IMR-90 (cell line): ENCODE measurements around the gene ATRNL1. TPM values are rescaled to one million over a fixed set of nuclear protein-coding genes. Genes with fewer than 3 reads are reported as not detected.

Experiments
- ATAC-seq: fragments of 200-7000 bp; cut with Tn5 transposase; 2 replicates; pipeline ENCODE4 v1.9.1; 2020; ENCODE audit warnings: low read depth, mild to moderate bottlenecking, moderate library complexity
- BruUV-seq: library from RNA; stranded (reverse); fragments of 400-500 nt; replicated peaks from 2 replicates; lab custom pipeline; 2021; lab: Mats Ljungman, UMichigan
- CTCF ChIA-PET: fragments of 300-600 bp; formaldehyde crosslinking; extraction: SDS; loops from one replicate; lab custom pipeline; 2021; ENCODE audit warnings: antibody characterized with exemption; lab: Yijun Ruan, JAX
- POLR2A ChIA-PET: fragments of 300-600 bp; sonication (Branson Sonifier 250); formaldehyde crosslinking; loops from one replicate; lab custom pipeline; 2022; ENCODE audit warnings: antibody characterized with exemption; ENCODE audit not compliant: unreplicated experiment; lab: Charles Lee
- DNase-seq: peaks from one replicate; pipeline ENCODE4 v3.0.0; 2013
- H2AFZ ChIP-seq: replicated peaks from 2 replicates; pipeline ENCODE3; 2013; ENCODE audit warnings: low read length, mild to moderate bottlenecking; ENCODE audit not compliant: poor library complexity
- H2AK5ac ChIP-seq: 2 replicates; pipeline ENCODE4 v1.6.1; 2013; ENCODE audit warnings: low read depth, low read length, inconsistent platforms
- H2AK9ac ChIP-seq: replicated peaks from 2 replicates; pipeline ENCODE3; 2013; ENCODE audit warnings: mild to moderate bottlenecking, low read depth, low read length, moderate library complexity; ENCODE audit not compliant: poor library complexity
- H2BK120ac ChIP-seq: 2 replicates; pipeline ENCODE4 v1.6.1; 2013; ENCODE audit warnings: low read depth, low read length, inconsistent platforms
- H2BK15ac ChIP-seq: 3 replicates; pipeline ENCODE4 v1.6.1; 2013; ENCODE audit warnings: low read depth, low read length, inconsistent platforms
- H2BK20ac ChIP-seq: 2 replicates; pipeline ENCODE4 v1.6.1; 2013; ENCODE audit warnings: low read depth, mild to moderate bottlenecking, inconsistent platforms, low read length, moderate library complexity
- H2BK5ac ChIP-seq: 2 replicates; pipeline ENCODE4 v1.6.1; 2013; ENCODE audit warnings: mild to moderate bottlenecking, low read depth, low read length, inconsistent platforms; ENCODE audit not compliant: poor library complexity, severe bottlenecking
- H3K14ac ChIP-seq: replicated peaks from 2 replicates; pipeline ENCODE4 v1.6.1; 2013; ENCODE audit warnings: low read depth, low read length, inconsistent platforms
- H3K18ac ChIP-seq: 2 replicates; pipeline ENCODE4 v1.6.1; 2013; ENCODE audit warnings: low read depth, low read length, control low read depth
- H3K23ac ChIP-seq: 2 replicates; pipeline ENCODE4 v1.6.1; 2013; ENCODE audit warnings: low read depth, low read length, inconsistent platforms
- H3K27ac ChIP-seq: 2 replicates; pipeline ENCODE4 v1.5.1; 2013; ENCODE audit warnings: mild to moderate bottlenecking, control low read depth, low read length; ENCODE audit not compliant: insufficient read depth
- H3K27me3 ChIP-seq: 2 replicates; pipeline ENCODE4 v1.6.1; 2013; ENCODE audit warnings: low read length; ENCODE audit not compliant: control insufficient read depth, insufficient read depth
- H3K36me3 ChIP-seq: 2 replicates; pipeline ENCODE4 v1.6.1; 2013; ENCODE audit warnings: low read length, mixed read lengths; ENCODE audit not compliant: control insufficient read depth, insufficient read depth
- H3K4ac ChIP-seq: 2 replicates; pipeline ENCODE4 v1.6.1; 2013; ENCODE audit warnings: low read depth, low read length, inconsistent platforms
- H3K4me1 ChIP-seq: 2 replicates; pipeline ENCODE4 v1.6.1; 2013; ENCODE audit warnings: low read length, mixed read lengths; ENCODE audit not compliant: control insufficient read depth, insufficient read depth
- H3K4me2 ChIP-seq: 2 replicates; pipeline ENCODE4 v1.6.1; 2013; ENCODE audit warnings: low read depth, mild to moderate bottlenecking, control low read depth, low read length, moderate library complexity
- H3K4me3 ChIP-seq: 2 replicates; pipeline ENCODE4 v1.5.1; 2013; ENCODE audit warnings: low read depth, mild to moderate bottlenecking, control low read depth, low read length, moderate library complexity; ENCODE audit not compliant: insufficient read depth
- H3K56ac ChIP-seq: 2 replicates; pipeline ENCODE4 v1.6.1; 2013; ENCODE audit warnings: low read length, inconsistent platforms; ENCODE audit not compliant: insufficient read depth; ENCODE audit errors: extremely low read depth
- H3K79me1 ChIP-seq, 2 experiments: 2 replicates each; pipeline ENCODE4 v1.6.1; 2013; ENCODE audit warnings: low read length in 2 of 2, inconsistent platforms in 1 of 2, low read depth in 1 of 2
- H3K9ac ChIP-seq: 2 replicates; pipeline ENCODE4 v1.6.1; 2013; ENCODE audit warnings: low read depth, low read length, control low read depth
- H3K9me1 ChIP-seq: 2 replicates; pipeline ENCODE4 v1.6.1; 2013; ENCODE audit warnings: low read length, inconsistent platforms; ENCODE audit not compliant: insufficient read depth
- H3K9me3 ChIP-seq: 2 replicates; pipeline ENCODE4 v1.6.1; 2013; ENCODE audit warnings: low read length; ENCODE audit not compliant: control insufficient read depth, insufficient read depth
- H4K20me1 ChIP-seq: 2 replicates; pipeline ENCODE4 v1.6.1; 2013; ENCODE audit warnings: low read length, inconsistent platforms; ENCODE audit not compliant: insufficient read depth
- H4K5ac ChIP-seq: 2 replicates; pipeline ENCODE4 v1.6.1; 2013; ENCODE audit warnings: mild to moderate bottlenecking, low read depth, low read length, control low read depth
- H4K8ac ChIP-seq, 2 experiments: 2 replicates each; pipeline ENCODE4 v1.6.1; 2013; ENCODE audit warnings: low read depth in 2 of 2, low read length in 2 of 2, control low read depth in 1 of 2, inconsistent platforms in 1 of 2
- H4K91ac ChIP-seq: 2 replicates; pipeline ENCODE4 v1.6.1; 2013; ENCODE audit warnings: low read depth, low read length, inconsistent platforms; ENCODE audit not compliant: insufficient read depth
- CHD1 ChIP-seq: IDR thresholded peaks from 2 replicates; pipeline ENCODE4 v1.6.1; 2012; ENCODE audit warnings: low read depth, low read length, improper control_type of control experiment
- MXI1 ChIP-seq: IDR thresholded peaks from 2 replicates; pipeline ENCODE4 v1.6.1; 2012; ENCODE audit warnings: low read depth, mild to moderate bottlenecking, low read length, moderate library complexity, borderline replicate concordance
- RAD21 ChIP-seq: IDR thresholded peaks from 2 replicates; pipeline ENCODE4 v1.6.1; 2012; ENCODE audit warnings: low read length, improper control_type of control experiment
- RCOR1 ChIP-seq: IDR thresholded peaks from 2 replicates; pipeline ENCODE4 v1.6.1; 2012; ENCODE audit warnings: mild to moderate bottlenecking, low read length, improper control_type of control experiment; ENCODE audit not compliant: insufficient replicate concordance
- WGBS, 2 experiments: methylation state at CpG; one replicate each; pipeline versions ENCODE4 v1.1.5 to v1.1.7; 2013; ENCODE audit warnings: missing lambda C conversion rate in 2 of 2; ENCODE audit not compliant: insufficient read length in 1 of 2; ENCODE audit errors: extremely low coverage in 2 of 2; 5-methylcytosine and 5-hydroxymethylcytosine counted together
- dilution Hi-C: fragments of 300-500 bp; cut with HindIII; formaldehyde crosslinking; loops from one replicate; pipeline ENCODE4 v1.14.3; 2018; ENCODE audit warnings: low sequenced_read_pairs; ENCODE audit not compliant: unreplicated experiment
- in situ Hi-C: fragments of 300-500 bp; cut with MboI; formaldehyde crosslinking; loops from 3 replicates; pipeline ENCODE4 v1.14.3; 2019; ENCODE audit warnings: low sequenced_read_pairs, inconsistent platforms, mixed read lengths
- intact Hi-C: fragments of 100-400 bp; cut with micrococcal nuclease; formaldehyde crosslinking; loops from 2 replicates; pipeline ENCODE4 v1.10.0; 2022
- polyA plus RNA-seq, 3 experiments: library from polyadenylated mRNA; depleted of rRNA; stranded (reverse); fragments of >200 nt; gene quantifications; 2 replicates each; pipeline ENCODE4 v1.2.3, GENCODE V29; 2012; ENCODE audit warnings: low replicate concordance in 1 of 3
- total RNA-seq: library from RNA; depleted of rRNA; stranded (reverse); fragments of >200 nt; gene quantifications from 2 replicates; pipeline ENCODE4 v1.2.3, GENCODE V29; 2012
- TF ChIP-seq, protein P1 (sequence below): fragments of 150-350 bp; IDR thresholded peaks from 2 replicates; pipeline ENCODE4 v1.6.1; 2017; ENCODE audit warnings: mild to moderate bottlenecking, antibody characterized with exemption, low read length, low read depth

The ATRNL1 gene
- total and polyA plus RNA-seq, 2 of the 4 experiments (the other 2 are of a cell fraction), result 0.18 to 0.19 TPM

DNA sequence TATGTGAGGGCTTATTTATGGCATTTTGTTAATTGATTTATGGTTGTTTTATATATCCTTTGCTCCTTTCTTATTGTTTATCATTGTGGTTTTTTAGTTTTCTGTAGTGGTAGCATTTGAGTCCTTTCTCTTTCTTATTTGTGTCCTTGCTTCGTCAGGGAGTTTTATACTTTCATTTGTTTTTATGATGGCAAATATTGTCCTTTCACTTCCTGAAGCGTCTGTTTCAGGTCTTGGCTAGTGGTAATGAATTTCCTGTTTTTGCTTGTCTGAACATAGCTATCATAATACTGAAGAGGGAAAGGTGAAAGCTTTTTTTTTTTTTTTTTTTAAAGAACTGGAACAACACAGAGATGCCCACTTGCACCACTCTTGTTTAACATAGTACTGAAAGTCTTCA is 228.2 kb downstream of the ATRNL1 start:
- Histone ChIP-seq H3K14ac (no peak overlapping the region), H2BK20ac (no peak overlapping the region), H3K36me3 (no peaks in the 10 kb centered on the region), H3K9ac (no peak overlapping the region), H3K27me3 (no peaks in the 10 kb centered on the region), H3K4me2 (no peak overlapping the region), H4K8ac (no peak overlapping the region), H4K20me1 (no peaks in the 10 kb centered on the region), H2BK15ac (no peak overlapping the region), H4K91ac (no peak overlapping the region), H3K79me1 (no peaks in the 10 kb centered on the region), H3K23ac (no peak overlapping the region), H2AK5ac (no peak overlapping the region), H3K27ac (no peak overlapping the region), H3K18ac (no peak overlapping the region), H2AK9ac (no peak overlapping the region), H4K5ac (no peak overlapping the region), H3K4me3 (no peak overlapping the region), H2BK5ac (no peak overlapping the region), H3K4ac (no peak overlapping the region), H3K4me1 (no peaks in the 10 kb centered on the region), H2AFZ (no peak overlapping the region), H3K56ac (no peak overlapping the region), H3K9me1 (no peaks in the 10 kb centered on the region), H2BK120ac (no peak overlapping the region), H3K9me3 (no peaks in the 10 kb centered on the region)
- CTCF ChIA-PET, result no interaction called here
- no TSS peak for BruUV-seq
- POLR2A ChIA-PET, result no interaction called here
- TF ChIP-seq, protein P1, sequence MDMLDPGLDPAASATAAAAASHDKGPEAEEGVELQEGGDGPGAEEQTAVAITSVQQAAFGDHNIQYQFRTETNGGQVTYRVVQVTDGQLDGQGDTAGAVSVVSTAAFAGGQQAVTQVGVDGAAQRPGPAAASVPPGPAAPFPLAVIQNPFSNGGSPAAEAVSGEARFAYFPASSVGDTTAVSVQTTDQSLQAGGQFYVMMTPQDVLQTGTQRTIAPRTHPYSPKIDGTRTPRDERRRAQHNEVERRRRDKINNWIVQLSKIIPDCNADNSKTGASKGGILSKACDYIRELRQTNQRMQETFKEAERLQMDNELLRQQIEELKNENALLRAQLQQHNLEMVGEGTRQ, result no peak
- TF ChIP-seq RCOR1 (no peak), RAD21 (no peak), MXI1 (no peak), CHD1 (no peak)
- in situ Hi-C loops (no loop called here), intact Hi-C loops (no loop called here), dilution Hi-C loops (no loop called here)
- DNase-seq (no peak), ATAC-seq (no peak)
- WGBS, 2 experiments, result no CpG with 5 or more reads among the region's 2 CpGs
